ENCODE data around the gene ZNF598. TPM values are rescaled to one million over a fixed set of nuclear protein-coding genes. Genes with fewer than 3 reads are reported as not detected.

ZNF598 gene
- total RNA-seq, 1 donor from 2014 or later: 52.7 TPM

GRCh38 chr16:2027024-2028010 lies 17.7 kb upstream of the ZNF598 start:
- Mint-ChIP-seq H3K4me3 (peak overlapping the region; percentile 79), H3K9me3 (no peaks in the 10 kb centered on the region), H3K36me3 (peaks cover 2% of the 10 kb centered on the region), H3K27me3 (ENCODE audit: low read depth) (peaks cover 6% of the 10 kb centered on the region), H3K4me1 (peaks cover 29% of the 10 kb centered on the region), H3K27ac (peak overlapping the region; percentile 39)
- no peak for TF ChIP-seq CTCF (IDR thresholded peaks at IDR 0.05; ENCODE audit: unreplicated experiment)
- no peak for DNase-seq (ENCODE audit: low spot score in 2 of 2, unreplicated experiment in 2 of 2)

- no peak for TF ChIP-seq CTCF (IDR thresholded peaks at IDR 0.05; ENCODE audit: unreplicated experiment)
- no peaks in the 10 kb centered on the region for H3K9me3 Mint-ChIP-seq
These were observed 16.9 kb upstream of the ZNF598 start, which contains the start of gene NHERF2 for GRCh38 chr16:2026461-2027023. NHERF2 (plus strand) TSS chr16:2026902; CDS start chr16:2027006, 104 bp downstream.

GRCh38 chr16:2025878-2026460 lies 16.3 kb upstream of the ZNF598 start:
- Mint-ChIP-seq H3K4me3 (peak overlapping the region; percentile 58), H3K36me3 (peaks cover 2% of the 10 kb centered on the region), H3K27me3 (ENCODE audit: low read depth) (peaks cover 18% of the 10 kb centered on the region), H3K27ac (no peak overlapping the region), H3K9me3 (no peaks in the 10 kb centered on the region), H3K4me1 (peaks cover 27% of the 10 kb centered on the region)
- DNase-seq (ENCODE audit: low spot score in 2 of 2, unreplicated experiment in 2 of 2): no peak
- no peak for TF ChIP-seq CTCF (IDR thresholded peaks at IDR 0.05; ENCODE audit: unreplicated experiment)

More at GRCh38 chr16:2026461-2027023, 16.9 kb upstream of the ZNF598 start, which contains the start of gene NHERF2:
- peak in 1 of 2 experiments; percentile 26 for DNase-seq (ENCODE audit: low spot score in 2 of 2, unreplicated experiment in 2 of 2)
- H3K36me3 Mint-ChIP-seq: peaks cover 2% of the 10 kb centered on the region
- H3K4me1 Mint-ChIP-seq: peaks cover 27% of the 10 kb centered on the region
- H3K27ac Mint-ChIP-seq: peak within 1 kb of the TSS; percentile 39
- H3K27me3 Mint-ChIP-seq (ENCODE audit: low read depth): peaks cover 13% of the 10 kb centered on the region
- H3K4me3 Mint-ChIP-seq: peak within 1 kb of the TSS; percentile 79

- no peak for TF ChIP-seq CTCF (IDR thresholded peaks at IDR 0.05; ENCODE audit: unreplicated experiment)
- peaks cover 31% of the 10 kb centered on the region for H3K4me1 Mint-ChIP-seq
- no peaks in the 10 kb centered on the region for H3K9me3 Mint-ChIP-seq
- peaks cover 25% of the 10 kb centered on the region for H3K27me3 Mint-ChIP-seq (ENCODE audit: low read depth)
- H3K4me3 Mint-ChIP-seq: peak overlapping the region; percentile 58
- no peak overlapping the region for H3K27ac Mint-ChIP-seq
- DNase-seq (ENCODE audit: low spot score in 2 of 2, unreplicated experiment in 2 of 2): no peak
- H3K36me3 Mint-ChIP-seq: peaks cover 2% of the 10 kb centered on the region
These were observed 15.6 kb upstream of the ZNF598 start for GRCh38 chr16:2025251-2025650.

GRCh38 chr16:2024032-2024420 lies 14.4 kb upstream of the ZNF598 start:
- Mint-ChIP-seq H3K36me3 (peaks cover 2% of the 10 kb centered on the region), H3K9me3 (no peaks in the 10 kb centered on the region), H3K4me3 (no peak overlapping the region), H3K27me3 (ENCODE audit: low read depth) (peaks cover 33% of the 10 kb centered on the region), H3K4me1 (peaks cover 31% of the 10 kb centered on the region), H3K27ac (no peak overlapping the region)
- no peak for DNase-seq (ENCODE audit: low spot score in 2 of 2, unreplicated experiment in 2 of 2)
- TF ChIP-seq CTCF (IDR thresholded peaks at IDR 0.05; ENCODE audit: unreplicated experiment): no peak

Data from mesothelial cell of epicardium (in vitro differentiated cells).